Trophoblast cell (in vitro differentiated cells and primary cell): Measurements from ENCODE around the gene PRTG.
"Not testable (repeated sequence)": the region's sequence is repeated elsewhere in the genome, so short reads cannot be mapped to it uniquely, and the experiment has no call there.

ENCODE experiments used
- DNase-seq, 2 donors: peaks; one replicate each; pipeline ENCODE4 v3.0.0-alpha.2; 2016
- H2AFZ ChIP-seq: 2 replicates; pipeline ENCODE4 v1.6.1; 2013; ENCODE audit warnings: low read length, moderate library complexity, mild to moderate bottlenecking; ENCODE audit not compliant: insufficient read depth, poor library complexity
- H2AK5ac ChIP-seq: 2 replicates; pipeline ENCODE4 v1.6.1; 2013; ENCODE audit warnings: mild to moderate bottlenecking, low read length
- H2BK120ac ChIP-seq: 2 replicates; pipeline ENCODE4 v1.6.1; 2013; ENCODE audit warnings: low read length, mild to moderate bottlenecking, moderate library complexity; ENCODE audit not compliant: insufficient read depth, poor library complexity
- H2BK12ac ChIP-seq: 2 replicates; pipeline ENCODE4 v1.6.1; 2013; ENCODE audit warnings: mild to moderate bottlenecking, low read length, moderate library complexity
- H2BK5ac ChIP-seq: 2 replicates; pipeline ENCODE4 v1.6.1; 2013; ENCODE audit warnings: low read length, low read depth, moderate library complexity, mild to moderate bottlenecking; ENCODE audit not compliant: poor library complexity
- H3K14ac ChIP-seq: 2 replicates; pipeline ENCODE4 v1.6.1; 2013; ENCODE audit warnings: mild to moderate bottlenecking, low read length
- H3K18ac ChIP-seq: 2 replicates; pipeline ENCODE4 v1.6.1; 2013; ENCODE audit warnings: mild to moderate bottlenecking, low read length
- H3K23ac ChIP-seq: 2 replicates; pipeline ENCODE4 v1.6.1; 2013; ENCODE audit warnings: low read length
- H3K27ac ChIP-seq: 2 replicates; pipeline ENCODE4 v1.5.1; 2013; ENCODE audit warnings: low read depth, mild to moderate bottlenecking, inconsistent platforms, low read length, moderate library complexity
- H3K27me3 ChIP-seq: 2 replicates; pipeline ENCODE4 v1.6.1; 2013; ENCODE audit warnings: inconsistent platforms, mild to moderate bottlenecking, low read length, moderate library complexity; ENCODE audit not compliant: insufficient read depth
- H3K36me3 ChIP-seq, 2 experiments: 1 replicate in 1 of 2; 2 replicates in 1 of 2; pipeline ENCODE4 v1.6.1; 2013; ENCODE audit warnings: low read length in 2 of 2, mild to moderate bottlenecking in 2 of 2, moderate library complexity in 1 of 2; ENCODE audit not compliant: insufficient read depth in 2 of 2, control insufficient read depth in 1 of 2
- H3K4ac ChIP-seq: 2 replicates; pipeline ENCODE4 v1.6.1; 2013; ENCODE audit warnings: low read depth, mild to moderate bottlenecking, low read length, moderate library complexity
- H3K4me1 ChIP-seq, 2 experiments: 1 replicate in 1 of 2; 2 replicates in 1 of 2; pipeline ENCODE4 v1.6.1; 2013; ENCODE audit warnings: low read length in 2 of 2, mild to moderate bottlenecking in 2 of 2, moderate library complexity in 1 of 2; ENCODE audit not compliant: insufficient read depth in 2 of 2, control insufficient read depth in 1 of 2
- H3K4me2 ChIP-seq: 2 replicates; pipeline ENCODE4 v1.6.1; 2013; ENCODE audit warnings: inconsistent platforms, mild to moderate bottlenecking, low read length, moderate library complexity
- H3K4me3 ChIP-seq: 2 replicates; pipeline ENCODE4 v1.5.1; 2013; ENCODE audit warnings: mild to moderate bottlenecking, low read depth, low read length, inconsistent platforms
- H3K79me1 ChIP-seq: one replicate; pipeline ENCODE4 v1.6.1; 2013; ENCODE audit warnings: low read length
- H3K79me2 ChIP-seq: 2 replicates; pipeline ENCODE4 v1.6.1; 2013; ENCODE audit warnings: low read length, mild to moderate bottlenecking; ENCODE audit not compliant: control insufficient read depth, insufficient read depth, poor library complexity
- H3K9ac ChIP-seq: 2 replicates; pipeline ENCODE4 v1.6.1; 2013; ENCODE audit warnings: mild to moderate bottlenecking, low read length
- H3K9me3 ChIP-seq: 2 replicates; pipeline ENCODE4 v1.6.1; 2013; ENCODE audit warnings: low read depth, mild to moderate bottlenecking, control low read depth, inconsistent platforms, low read length; ENCODE audit not compliant: insufficient read depth
- H4K12ac ChIP-seq: 2 replicates; pipeline ENCODE4 v1.6.1; 2013; ENCODE audit warnings: low read depth, mild to moderate bottlenecking, low read length, moderate library complexity
- H4K8ac ChIP-seq: 2 replicates; pipeline ENCODE4 v1.6.1; 2013; ENCODE audit warnings: low read depth, mild to moderate bottlenecking, low read length, moderate library complexity
- H4K91ac ChIP-seq: one replicate; pipeline ENCODE4 v1.6.1; 2013; ENCODE audit warnings: low read depth, mild to moderate bottlenecking, low read length, moderate library complexity
- WGBS: extraction: QIAGEN DNeasy Blood & Tissue Kit; methylation state at CpG from one replicate; pipeline ENCODE4 v1.1.7; 2013; ENCODE audit warnings: missing lambda C conversion rate; ENCODE audit not compliant: insufficient read length, insufficient coverage; ENCODE audit errors: extremely low coverage; 5-methylcytosine and 5-hydroxymethylcytosine counted together

The PRTG gene

GRCh38 chr15:55696221-55696620, 46.7 kb downstream of the PRTG start:
- Histone ChIP-seq H2AFZ (no peak overlapping the region), H3K4me2 (no peak overlapping the region), H4K8ac (no peak overlapping the region), H2AK5ac (no peak overlapping the region), H4K91ac (no peak overlapping the region), H3K4me3 (no peak overlapping the region), H4K12ac (no peak overlapping the region), H3K79me1 (no peaks in the 10 kb centered on the region), H3K23ac (no peak overlapping the region), H3K79me2 (peaks cover 5% of the 10 kb centered on the region), H2BK5ac (no peak overlapping the region), H3K9me3 (no peaks in the 10 kb centered on the region), H3K4me1 (peaks cover 6 to 10% of the 10 kb centered on the region in 2 experiments), H3K27me3 (no peaks in the 10 kb centered on the region), H3K9ac (no peak overlapping the region), H3K4ac (peak overlapping the region; percentile 42), H2BK12ac (no peak overlapping the region), H3K36me3 (peaks cover 15% of the 10 kb centered on the region in 2 experiments), H3K14ac (no peak overlapping the region), H2BK120ac (no peak overlapping the region), H3K27ac (no peak overlapping the region), H3K18ac (no peak overlapping the region)
- no CpG with 5 or more reads among the region's 3 CpGs for WGBS
- DNase-seq: no peak

GRCh38 chr15:55695432-55695831, 47.5 kb downstream of the PRTG start:
- Histone ChIP-seq H3K27me3 (no peaks in the 10 kb centered on the region), H3K79me1 (no peaks in the 10 kb centered on the region), H2BK120ac (no peak overlapping the region), H3K79me2 (peaks cover 4% of the 10 kb centered on the region), H3K27ac (no peak overlapping the region), H3K4ac (no peak overlapping the region), H3K4me2 (no peak overlapping the region), H3K4me1 (peaks cover 6 to 10% of the 10 kb centered on the region in 2 experiments), H3K9ac (no peak overlapping the region), H3K23ac (no peak overlapping the region), H2BK5ac (no peak overlapping the region), H3K36me3 (peaks cover 13 to 14% of the 10 kb centered on the region in 2 experiments), H4K8ac (no peak overlapping the region), H3K14ac (no peak overlapping the region), H3K9me3 (no peaks in the 10 kb centered on the region), H4K12ac (no peak overlapping the region), H3K4me3 (no peak overlapping the region), H3K18ac (no peak overlapping the region), H2BK12ac (no peak overlapping the region), H4K91ac (no peak overlapping the region), H2AFZ (no peak overlapping the region), H2AK5ac (no peak overlapping the region)
- no CpG with 5 or more reads among the region's 8 CpGs for WGBS
- no peak for DNase-seq

- H3K9me3 ChIP-seq: no peaks in the 10 kb centered on the region
- no peak overlapping the region for H2BK12ac ChIP-seq
- no CpG with 5 or more reads among the region's 4 CpGs for WGBS
- no peak overlapping the region for H4K91ac ChIP-seq
- H3K79me2 ChIP-seq: peaks cover 3% of the 10 kb centered on the region
- no peak for DNase-seq
- no peak overlapping the region for H2BK5ac ChIP-seq
- no peaks in the 10 kb centered on the region for H3K27me3 ChIP-seq
- no peak overlapping the region for H2AFZ ChIP-seq
- H4K8ac ChIP-seq: no peak overlapping the region
- H3K79me1 ChIP-seq: no peaks in the 10 kb centered on the region
- H3K4ac ChIP-seq: no peak overlapping the region
- no peak overlapping the region for H3K23ac ChIP-seq
- no peak overlapping the region for H4K12ac ChIP-seq
- no peak overlapping the region for H3K27ac ChIP-seq
- peaks cover 6 to 10% of the 10 kb centered on the region in 2 experiments for H3K4me1 ChIP-seq
- no peak overlapping the region for H3K4me2 ChIP-seq
- H2BK120ac ChIP-seq: no peak overlapping the region
- peaks cover 11 to 13% of the 10 kb centered on the region in 2 experiments for H3K36me3 ChIP-seq
- H3K14ac ChIP-seq: no peak overlapping the region
- H2AK5ac ChIP-seq: no peak overlapping the region
- H3K9ac ChIP-seq: no peak overlapping the region
- H3K18ac ChIP-seq: no peak overlapping the region
- no peak overlapping the region for H3K4me3 ChIP-seq
Observed at GRCh38 chr15:55694652-55695150, 48.3 kb downstream of the PRTG start.

- not testable (repeated sequence) for H2BK120ac ChIP-seq, H2AFZ ChIP-seq, H4K91ac ChIP-seq, H3K79me1 ChIP-seq, H4K12ac ChIP-seq, H3K4me3 ChIP-seq, H2BK12ac ChIP-seq, H3K4ac ChIP-seq, H3K18ac ChIP-seq, H3K27me3 ChIP-seq, H3K14ac ChIP-seq, H3K9ac ChIP-seq, H3K9me3 ChIP-seq, H3K4me1 ChIP-seq, H3K27ac ChIP-seq, H3K4me2 ChIP-seq, H3K79me2 ChIP-seq, H4K8ac ChIP-seq, H3K23ac ChIP-seq, H2AK5ac ChIP-seq, H2BK5ac ChIP-seq, DNase-seq
- peaks cover 11 to 14% of the 10 kb centered on the region in 2 experiments for H3K36me3 ChIP-seq
- no CpG with 5 or more reads among the region's 14 CpGs for WGBS
Observed at GRCh38 chr15:55693116-55693515, 49.8 kb downstream of the PRTG start.
